Activated CD4-positive, alpha-beta T cell treated with anti-CD3 and anti-CD28 coated beads for 36 hours (primary cell): ENCODE data around the gene SDK2. TPM values are rescaled to one million over a fixed set of nuclear protein-coding genes. Genes with fewer than 3 reads are reported as not detected.

Experiments used
- ATAC-seq: fragments of 200-7000 bp; cut with Tn5 transposase; one replicate; pipeline ENCODE4 v1.10.0; 2021; ENCODE audit warnings: mild to moderate bottlenecking, moderate library complexity
- CTCF ChIA-PET: fragments of 350-600 bp; sonication (Branson Sonifier 250); formaldehyde crosslinking; loops from one replicate; lab custom pipeline; 2021; ENCODE audit warnings: antibody characterized with exemption; lab: Charles Lee
- POLR2A ChIA-PET: fragments of 350-600 bp; sonication (Branson Sonifier 250); formaldehyde crosslinking; loops from one replicate; lab custom pipeline; 2021; ENCODE audit warnings: antibody characterized with exemption, inconsistent platforms; lab: Charles Lee
- DNase-seq: peaks from one replicate; pipeline ENCODE4 v3.0.0-alpha.2; 2020
- H3K27ac Mint-ChIP-seq: one replicate; pipeline ENCODE4 v1.8.0; 2021; ENCODE audit warnings: mixed read lengths
- H3K27me3 Mint-ChIP-seq: one replicate; pipeline ENCODE4 v1.8.0; 2021; ENCODE audit warnings: mixed read lengths
- H3K36me3 Mint-ChIP-seq: one replicate; pipeline ENCODE4 v1.8.0; 2021; ENCODE audit warnings: low read depth, mixed read lengths
- H3K4me1 Mint-ChIP-seq: one replicate; pipeline ENCODE4 v1.8.0; 2021; ENCODE audit warnings: mixed read lengths
- H3K4me3 Mint-ChIP-seq: one replicate; pipeline ENCODE4 v1.8.0; 2021; ENCODE audit warnings: mild to moderate bottlenecking, moderate library complexity, mixed read lengths
- H3K9me3 Mint-ChIP-seq: one replicate; pipeline ENCODE4 v1.8.0; 2021; ENCODE audit warnings: low read depth, mixed read lengths
- intact Hi-C, 2 experiments: fragments of 100-400 bp; cut with DNase I in 1 of 2; cut with micrococcal nuclease in 1 of 2; formaldehyde crosslinking; loops; one replicate each; pipeline versions ENCODE4 v1.14.2 to v1.15.1; 2022 to 2024; cut with DNase I, micrococcal nuclease
- total RNA-seq, 2 experiments: library from RNA; stranded (reverse); gene quantifications; one replicate each; pipeline ENCODE4 v1.2.3, GENCODE V29; 2021

SDK2 gene
- total RNA-seq, 2 experiments from 2014 or later = 0.23 to 0.27 TPM

DNA sequence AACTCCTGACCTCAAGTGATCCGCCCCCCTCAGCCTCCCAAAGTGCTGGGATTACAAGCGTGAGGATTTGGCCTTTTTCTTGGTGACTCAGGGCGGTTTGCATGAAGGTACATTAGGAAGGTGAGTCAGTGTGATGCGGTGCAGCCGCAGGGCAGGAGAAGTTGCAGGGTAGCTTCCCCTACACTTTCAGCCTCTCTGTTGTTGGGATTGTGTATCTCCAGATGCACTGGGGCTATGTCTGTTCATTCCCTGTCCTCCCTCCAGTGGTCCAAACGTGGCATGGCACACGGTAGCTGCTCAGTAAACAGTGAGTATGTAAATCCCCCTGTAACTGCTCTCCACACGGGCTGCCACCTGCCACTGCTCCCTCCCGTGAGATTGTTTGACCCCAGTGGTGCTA is 223.3 kb downstream of the SDK2 start:
- POLR2A ChIA-PET = no interaction called here
- no peak for ATAC-seq
- CTCF ChIA-PET = interaction anchor here (1.0 kb wide), 1 partner anchor 51 kb away, joined by 4 read pairs; no protein-coding TSS in a partner anchor
- Mint-ChIP-seq H3K4me3 (no peak overlapping the region), H3K4me1 (no peaks in the 10 kb centered on the region), H3K27ac (no peak overlapping the region), H3K27me3 (no peaks in the 10 kb centered on the region), H3K9me3 (no peaks in the 10 kb centered on the region), H3K36me3 (no peaks in the 10 kb centered on the region)
- intact Hi-C loops = loop anchor here in 1 of 2 experiments (10.0 kb wide), 1 partner anchor 224 kb away; the partner anchor contains the start of gene SDK2
- DNase-seq = no peak

DNA sequence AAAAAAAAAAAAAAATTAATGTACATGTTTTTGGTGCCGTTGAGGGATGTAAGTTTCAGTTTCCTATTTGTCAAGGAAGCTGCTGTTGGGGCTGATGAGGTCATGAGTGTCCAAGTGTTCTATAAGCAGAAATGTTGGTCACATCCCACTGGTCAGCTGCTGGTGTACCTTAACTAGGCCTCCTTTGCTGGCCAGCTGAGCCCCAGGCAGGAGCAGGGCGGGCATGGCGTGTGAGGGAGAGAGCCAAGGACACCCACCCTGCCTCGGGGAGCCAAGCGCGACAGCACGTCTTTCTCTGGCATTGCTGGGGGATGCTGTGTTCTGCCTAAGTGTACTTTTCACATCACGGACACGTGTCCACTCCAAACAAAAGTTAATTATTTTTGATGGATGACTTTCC is 224.4 kb downstream of the SDK2 start:
- H3K27ac Mint-ChIP-seq = no peak overlapping the region
- DNase-seq (no peak), ATAC-seq (no peak)
- no peaks in the 10 kb centered on the region for H3K36me3 Mint-ChIP-seq
- H3K4me1 Mint-ChIP-seq = no peaks in the 10 kb centered on the region
- ChIA-PET CTCF (no interaction called here), POLR2A (no interaction called here)
- intact Hi-C loops = loop anchor here in 1 of 2 experiments (10.0 kb wide), 1 partner anchor 225 kb away; the partner anchor contains the start of gene SDK2
- H3K27me3 Mint-ChIP-seq = no peaks in the 10 kb centered on the region
- H3K9me3 Mint-ChIP-seq = no peaks in the 10 kb centered on the region
- H3K4me3 Mint-ChIP-seq = no peak overlapping the region

DNA sequence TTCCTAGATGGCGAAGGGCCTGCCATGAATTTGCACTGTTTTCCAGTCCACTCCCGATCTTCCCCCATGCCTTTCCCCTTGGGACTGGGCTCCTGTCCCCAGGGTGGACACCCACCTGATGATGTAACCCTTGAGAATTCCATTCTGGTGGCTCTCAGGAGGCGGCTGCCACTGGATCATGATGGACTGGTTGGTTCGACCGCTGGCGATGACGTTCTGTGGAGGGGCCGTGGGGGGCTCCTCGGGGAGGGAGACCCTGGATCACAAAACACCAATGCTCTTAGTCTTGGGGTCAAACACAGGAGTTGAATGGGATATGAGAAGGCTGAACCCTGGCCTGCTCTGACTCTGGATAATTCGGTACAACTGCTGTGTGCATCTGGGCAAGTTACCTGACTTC is 225.2 kb downstream of the SDK2 start:
- H3K4me3 Mint-ChIP-seq = no peak overlapping the region
- no peaks in the 10 kb centered on the region for H3K36me3 Mint-ChIP-seq
- ChIA-PET POLR2A (no interaction called here), CTCF (no interaction called here)
- ATAC-seq = no peak
- DNase-seq = no peak
- intact Hi-C loops = no loop called here
- no peaks in the 10 kb centered on the region for H3K27me3 Mint-ChIP-seq
- H3K27ac Mint-ChIP-seq = no peak overlapping the region
- H3K4me1 Mint-ChIP-seq = no peaks in the 10 kb centered on the region
- no peaks in the 10 kb centered on the region for H3K9me3 Mint-ChIP-seq

- no peaks in the 10 kb centered on the region for H3K27me3 Mint-ChIP-seq
- no peak overlapping the region for H3K4me3 Mint-ChIP-seq
- ChIA-PET POLR2A (no interaction called here), CTCF (interaction anchor here (0.6 kb wide), 1 partner anchor 72 kb away, joined by 3 read pairs; no protein-coding TSS in a partner anchor)
- intact Hi-C loops = no loop called here
- no peaks in the 10 kb centered on the region for H3K36me3 Mint-ChIP-seq
- H3K27ac Mint-ChIP-seq = no peak overlapping the region
- ATAC-seq (no peak), DNase-seq (no peak)
- no peaks in the 10 kb centered on the region for H3K9me3 Mint-ChIP-seq
- H3K4me1 Mint-ChIP-seq = no peaks in the 10 kb centered on the region
Observed at GRCh38 chr17:73415782-73416181, 228.5 kb downstream of the SDK2 start.

GRCh38 chr17:73414171-73414955 is 229.9 kb downstream of the SDK2 start:
- ATAC-seq (no peak), DNase-seq (no peak)
- POLR2A ChIA-PET = no interaction called here
- no peaks in the 10 kb centered on the region for H3K27me3 Mint-ChIP-seq
- H3K9me3 Mint-ChIP-seq = no peaks in the 10 kb centered on the region
- no peaks in the 10 kb centered on the region for H3K36me3 Mint-ChIP-seq
- CTCF ChIA-PET = no interaction called here
- H3K4me1 Mint-ChIP-seq = no peaks in the 10 kb centered on the region
- H3K27ac Mint-ChIP-seq = no peak overlapping the region
- no peak overlapping the region for H3K4me3 Mint-ChIP-seq
- intact Hi-C loops = no loop called here

DNA sequence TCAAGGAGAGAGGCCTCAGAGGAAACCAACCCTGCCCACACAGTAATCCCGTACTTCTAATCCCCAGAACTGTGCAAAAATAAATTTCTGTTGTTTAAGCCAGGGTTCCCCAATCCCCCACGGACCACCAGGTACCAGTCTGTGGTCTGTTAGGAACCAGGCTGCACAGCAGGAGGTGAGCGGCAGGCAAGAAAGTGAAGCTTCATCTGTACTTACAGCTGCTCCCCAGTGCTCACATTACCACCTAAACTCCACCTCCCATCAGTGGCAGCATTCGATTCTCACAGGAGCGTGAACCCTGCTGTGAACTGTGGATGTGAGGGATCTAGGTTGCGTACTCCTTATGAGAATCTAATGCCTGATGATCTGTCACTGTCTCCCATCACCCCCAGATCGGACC is 231.3 kb downstream of the SDK2 start:
- Mint-ChIP-seq H3K9me3 (no peaks in the 10 kb centered on the region), H3K27ac (no peak overlapping the region), H3K4me1 (no peaks in the 10 kb centered on the region), H3K36me3 (no peaks in the 10 kb centered on the region), H3K27me3 (no peaks in the 10 kb centered on the region), H3K4me3 (no peak overlapping the region)
- intact Hi-C loops = no loop called here
- no peak for ATAC-seq
- ChIA-PET CTCF (interaction anchor here (0.6 kb wide), 1 partner anchor 408 kb away, joined by 3 read pairs; no protein-coding TSS in a partner anchor), POLR2A (interaction anchor here (0.7 kb wide), 1 partner anchor 947 kb away, joined by 3 read pairs; no protein-coding TSS in a partner anchor)
- no peak for DNase-seq

DNA sequence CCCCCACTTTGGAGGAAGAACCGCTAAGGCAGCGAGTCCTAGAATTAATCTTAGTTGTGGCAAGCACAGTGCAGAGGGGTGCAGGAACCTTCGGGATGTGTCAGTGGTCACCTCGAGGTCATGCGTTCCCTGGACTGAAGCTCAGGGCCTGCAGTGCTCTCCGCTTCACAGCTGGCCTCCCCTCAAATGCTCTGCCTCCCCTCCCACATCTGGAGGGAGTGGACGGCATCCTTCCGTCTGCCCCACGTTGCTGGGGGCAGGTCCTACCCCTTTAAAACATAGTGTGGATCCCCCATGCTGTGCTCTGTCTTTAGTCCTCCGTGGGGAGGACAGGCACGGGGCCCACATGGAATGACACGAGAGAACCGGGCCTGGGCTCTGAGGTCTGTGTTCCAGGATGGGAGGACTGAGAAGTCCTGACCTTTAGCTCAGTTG is 232.9 kb downstream of the SDK2 start:
- Mint-ChIP-seq H3K9me3 (no peaks in the 10 kb centered on the region), H3K36me3 (no peaks in the 10 kb centered on the region), H3K4me1 (no peaks in the 10 kb centered on the region), H3K27ac (no peak overlapping the region), H3K4me3 (no peak overlapping the region), H3K27me3 (no peaks in the 10 kb centered on the region)
- intact Hi-C loops = no loop called here
- no peak for DNase-seq
- ChIA-PET CTCF (interaction anchor here (0.5 to 0.7 kb wide), 2 partner anchors 726 to 1022 kb away, joined by 3 read pairs; no protein-coding TSS in a partner anchor), POLR2A (no interaction called here)
- ATAC-seq = no peak

- Mint-ChIP-seq H3K27ac (no peak overlapping the region), H3K4me3 (no peak overlapping the region), H3K36me3 (no peaks in the 10 kb centered on the region), H3K9me3 (no peaks in the 10 kb centered on the region), H3K27me3 (no peaks in the 10 kb centered on the region), H3K4me1 (no peaks in the 10 kb centered on the region)
- ChIA-PET POLR2A (no interaction called here), CTCF (interaction anchor here (0.5 to 0.8 kb wide), 3 partner anchors 8 to 1021 kb away, joined by 3 read pairs; no protein-coding TSS in a partner anchor)
- intact Hi-C loops = no loop called here
- DNase-seq = no peak
- ATAC-seq = no peak
Observed at GRCh38 chr17:73410586-73411312, 233.5 kb downstream of the SDK2 start.

DNA sequence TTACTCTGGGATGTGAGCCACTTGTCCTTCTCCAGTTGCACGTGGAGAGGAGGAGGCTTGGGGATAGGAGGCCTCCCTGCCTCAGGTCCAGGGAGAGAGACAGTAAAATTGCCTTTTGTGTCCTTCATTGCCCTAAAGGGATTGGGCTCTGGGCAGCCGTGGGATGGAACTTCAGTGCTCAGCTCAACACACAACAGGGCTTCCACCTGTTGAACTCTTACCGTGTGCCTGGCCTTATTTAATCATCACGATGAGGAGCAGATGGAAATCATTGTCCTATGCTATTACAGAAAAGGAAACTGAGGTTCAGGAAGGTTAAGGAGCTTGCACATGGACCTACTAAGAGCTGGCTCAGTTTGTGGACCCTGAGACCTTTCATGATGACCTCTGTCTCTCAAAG is 240.0 kb downstream of the SDK2 start:
- Mint-ChIP-seq H3K9me3 (no peaks in the 10 kb centered on the region), H3K4me1 (no peaks in the 10 kb centered on the region), H3K27ac (no peak overlapping the region), H3K36me3 (no peaks in the 10 kb centered on the region), H3K27me3 (no peaks in the 10 kb centered on the region), H3K4me3 (no peak overlapping the region)
- ChIA-PET CTCF (interaction anchor here (0.8 kb wide), 1 partner anchor 417 kb away, joined by 3 read pairs; no protein-coding TSS in a partner anchor), POLR2A (no interaction called here)
- intact Hi-C loops = no loop called here
- DNase-seq (no peak), ATAC-seq (no peak)

GRCh38 chr17:73402466-73402865 is 241.8 kb downstream of the SDK2 start:
- ChIA-PET CTCF (interaction anchor here (0.5 kb wide), 1 partner anchor 581 kb away, joined by 3 read pairs; no protein-coding TSS in a partner anchor), POLR2A (no interaction called here)
- Mint-ChIP-seq H3K27ac (no peak overlapping the region), H3K36me3 (no peaks in the 10 kb centered on the region), H3K4me1 (no peaks in the 10 kb centered on the region), H3K9me3 (no peaks in the 10 kb centered on the region), H3K4me3 (no peak overlapping the region), H3K27me3 (no peaks in the 10 kb centered on the region)
- DNase-seq = no peak
- ATAC-seq = no peak
- intact Hi-C loops = no loop called here

DNA sequence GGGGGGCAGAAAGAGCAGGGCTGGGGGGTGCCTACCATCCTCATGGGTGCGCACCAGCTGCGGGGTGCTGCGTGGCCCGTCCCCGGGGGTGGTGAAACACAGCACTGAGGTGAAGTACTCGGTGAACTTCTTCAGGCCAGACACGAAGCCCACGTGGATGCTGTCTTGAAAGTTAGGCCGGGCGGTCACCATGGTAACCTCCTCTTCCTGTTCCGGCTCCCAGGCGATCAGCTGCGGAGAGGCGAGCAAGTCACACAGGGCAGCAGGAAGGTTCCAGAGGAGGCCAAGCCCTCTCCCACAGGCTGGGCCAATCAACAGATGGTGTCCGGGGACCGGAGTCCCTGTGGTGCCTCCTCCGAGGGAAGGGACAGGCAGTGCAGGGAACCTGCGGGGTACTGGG is 242.3 kb downstream of the SDK2 start:
- H3K4me1 Mint-ChIP-seq = no peaks in the 10 kb centered on the region
- intact Hi-C loops = no loop called here
- POLR2A ChIA-PET = no interaction called here
- no peak overlapping the region for H3K27ac Mint-ChIP-seq
- ATAC-seq (no peak), DNase-seq (peak; percentile 32)
- no peaks in the 10 kb centered on the region for H3K9me3 Mint-ChIP-seq
- H3K36me3 Mint-ChIP-seq = no peaks in the 10 kb centered on the region
- no peak overlapping the region for H3K4me3 Mint-ChIP-seq
- CTCF ChIA-PET = interaction anchor here (0.5 kb wide), 1 partner anchor 580 kb away, joined by 3 read pairs; no protein-coding TSS in a partner anchor
- H3K27me3 Mint-ChIP-seq = no peaks in the 10 kb centered on the region
